Brain pericyte (primary cell): ENCODE data around the gene FARP1.

Experiments
- DNase-seq: peaks from one replicate; pipeline ENCODE4 v3.0.0-alpha.2; 2012; ENCODE audit warnings: low read depth, low spot score

Gene FARP1

GRCh38 chr13:98419786-98420553 is 277.1 kb downstream of the FARP1 start:
- DNase-seq = no peak

- DNase-seq = no peak
These were observed 277.8 kb downstream of the FARP1 start for GRCh38 chr13:98420554-98421175.

- no peak for DNase-seq
These were observed 279.2 kb downstream of the FARP1 start for GRCh38 chr13:98422046-98422445.

GRCh38 chr13:98423417-98423816 is 280.5 kb downstream of the FARP1 start:
- no peak for DNase-seq

- no peak for DNase-seq
These were observed 284.6 kb downstream of the FARP1 start for GRCh38 chr13:98427331-98427995.

- no peak for DNase-seq
These were observed 285.5 kb downstream of the FARP1 start for GRCh38 chr13:98428256-98428966.

GRCh38 chr13:98429081-98429480 is 286.2 kb downstream of the FARP1 start:
- no peak for DNase-seq

GRCh38 chr13:98429531-98429930 is 286.6 kb downstream of the FARP1 start:
- DNase-seq = no peak

GRCh38 chr13:98429977-98430736 is 287.3 kb downstream of the FARP1 start:
- DNase-seq = no peak

- no peak for DNase-seq
These were observed 289.7 kb downstream of the FARP1 start for GRCh38 chr13:98432638-98433037.

GRCh38 chr13:98433654-98434053 is 290.8 kb downstream of the FARP1 start:
- no peak for DNase-seq

GRCh38 chr13:98434060-98434459 is 291.2 kb downstream of the FARP1 start:
- no peak for DNase-seq

GRCh38 chr13:98435376-98435775 is 292.5 kb downstream of the FARP1 start:
- DNase-seq = no peak

- DNase-seq = no peak
These were observed 293.5 kb downstream of the FARP1 start for GRCh38 chr13:98436233-98436910.

- DNase-seq = no peak
These were observed 295.6 kb downstream of the FARP1 start for GRCh38 chr13:98438246-98439125.

GRCh38 chr13:98439126-98439828 is 296.4 kb downstream of the FARP1 start:
- DNase-seq = no peak

GRCh38 chr13:98439896-98440295 is 297.0 kb downstream of the FARP1 start:
- DNase-seq = no peak

GRCh38 chr13:98440390-98441055 is 297.6 kb downstream of the FARP1 start:
- no peak for DNase-seq
